GM19240 (cell line): ENCODE measurements around the gene LRRC9.
"Not testable (repeated sequence)": the region's sequence is repeated elsewhere in the genome, so short reads cannot be mapped to it uniquely, and the experiment has no call there.

Experiments used
- DNase-seq: peaks from one replicate; pipeline ENCODE4 v3.0.0; 2011; ENCODE audit warnings: low spot score; ENCODE audit not compliant: insufficient read length

The LRRC9 gene

DNA sequence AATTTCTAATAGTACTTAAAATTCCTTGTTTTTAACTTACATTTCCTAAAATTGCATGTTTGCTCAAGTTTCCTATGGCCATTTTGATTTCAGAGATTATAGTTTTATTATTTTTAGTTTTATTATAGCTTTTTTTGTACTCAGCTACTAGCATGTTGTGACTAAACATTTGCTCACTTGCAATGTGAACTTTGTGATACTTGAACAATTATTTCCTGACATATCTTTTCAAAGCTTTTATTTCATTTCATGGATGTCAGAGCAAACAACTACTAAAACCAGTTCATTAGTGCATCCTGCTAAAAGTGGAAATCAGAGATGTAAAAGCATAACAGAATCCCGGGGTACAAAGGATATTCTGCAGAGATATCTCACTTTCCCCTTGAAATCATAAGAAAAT is 138.1 kb downstream of the LRRC9 start:
- no peak for DNase-seq

DNA sequence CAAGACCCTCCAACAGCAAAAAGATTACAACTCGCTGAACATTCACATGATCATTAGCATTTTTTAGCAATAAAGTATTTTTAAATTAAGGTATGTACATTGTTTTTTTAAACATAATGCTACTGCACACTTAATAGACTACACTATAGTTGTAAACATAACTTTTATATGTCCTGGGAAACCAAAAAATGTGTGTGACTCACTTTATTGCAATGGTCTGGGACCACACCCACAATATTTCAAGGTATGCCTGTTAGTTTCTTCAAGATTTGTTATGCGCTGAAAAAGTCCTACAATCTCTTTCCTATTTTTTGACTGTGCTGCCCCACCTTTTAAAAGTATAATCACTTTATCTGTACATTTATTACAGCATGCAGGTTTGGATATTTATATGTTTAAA is 141.4 kb downstream of the LRRC9 start:
- DNase-seq, result no peak

DNA sequence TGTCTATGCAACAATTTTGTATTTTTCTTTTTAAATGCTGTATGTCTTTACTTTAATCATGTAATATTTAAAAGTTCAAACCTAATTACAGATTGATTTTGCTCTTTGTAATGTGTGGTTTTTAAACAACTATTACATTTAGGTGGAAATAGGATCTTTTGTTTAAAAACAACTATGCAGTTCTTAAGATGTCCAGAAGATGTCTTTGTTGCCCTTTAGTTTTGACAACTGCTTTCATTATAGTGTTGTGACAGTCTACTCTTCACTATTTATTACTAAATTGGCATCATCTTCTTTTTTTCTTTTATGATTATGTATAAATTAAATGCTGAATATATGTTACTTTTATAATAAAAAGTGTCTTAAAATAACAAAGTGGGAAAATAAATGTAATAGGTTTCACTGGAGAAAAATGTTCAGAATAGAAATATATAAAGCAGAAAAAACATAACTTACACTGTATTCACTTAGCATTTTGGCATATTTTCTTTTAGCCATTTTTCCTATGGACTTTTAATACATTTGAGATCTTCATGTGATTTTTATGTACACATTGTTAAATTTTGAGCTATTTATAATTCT is 144.6 kb downstream of the LRRC9 start:
- no peak for DNase-seq

DNA sequence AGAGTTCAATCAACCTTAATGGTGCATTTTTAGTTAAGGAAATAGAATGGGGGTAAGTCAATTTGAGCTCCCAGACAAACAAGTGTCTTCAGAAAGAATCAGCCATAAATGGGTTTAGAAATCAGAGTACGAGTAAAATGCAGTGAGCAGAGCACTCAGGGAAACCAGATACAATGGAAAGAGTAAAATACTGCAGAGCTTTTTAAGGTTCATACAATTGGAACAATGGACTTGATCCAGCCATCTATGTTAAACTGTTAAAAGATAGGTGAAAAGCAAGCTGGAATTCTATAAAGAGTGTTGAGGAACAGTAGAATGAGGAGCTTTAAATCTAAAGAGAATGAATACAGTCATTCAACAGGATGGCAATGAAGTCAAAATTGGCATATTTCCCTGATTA is 147.9 kb downstream of the LRRC9 start:
- DNase-seq, result no peak

DNA sequence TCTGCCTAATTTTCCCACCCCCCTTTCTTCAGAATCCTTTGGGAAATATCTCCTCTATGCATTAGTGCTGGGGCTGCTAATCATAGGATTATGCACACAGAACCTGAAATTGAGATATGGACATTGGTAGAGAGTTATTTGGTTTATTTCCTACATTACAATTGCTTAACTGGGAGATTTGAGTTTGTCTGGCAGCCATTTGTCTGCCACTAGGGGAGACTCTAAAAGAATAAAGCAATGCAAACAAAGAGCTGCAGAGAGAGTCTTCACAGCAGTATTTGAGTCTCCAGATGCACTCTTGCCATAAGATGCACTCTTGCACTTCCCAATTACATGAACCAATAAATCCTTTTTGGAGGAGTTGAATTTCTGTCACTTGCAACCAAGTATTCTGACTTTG is 159.8 kb downstream of the LRRC9 start:
- no peak for DNase-seq

DNA sequence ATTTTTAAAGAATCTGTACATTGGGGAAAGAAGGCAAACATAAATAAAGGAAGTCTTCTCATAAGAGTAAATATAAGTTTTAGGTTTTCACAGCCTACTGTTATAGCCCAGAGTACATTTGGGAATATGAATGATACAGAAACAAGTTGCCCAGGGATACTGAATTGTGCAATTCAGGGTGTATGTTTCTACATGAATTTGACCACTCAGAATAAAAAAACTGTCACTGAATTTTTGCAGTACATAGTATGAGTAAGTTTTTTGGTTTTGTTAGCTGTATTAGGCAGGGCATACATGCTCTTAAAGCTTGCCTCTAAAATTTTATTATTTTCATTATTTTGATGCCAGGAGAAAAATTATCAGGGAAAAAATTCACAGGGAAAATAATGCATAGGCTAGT is 165.1 kb downstream of the LRRC9 start:
- DNase-seq, result no peak

DNA sequence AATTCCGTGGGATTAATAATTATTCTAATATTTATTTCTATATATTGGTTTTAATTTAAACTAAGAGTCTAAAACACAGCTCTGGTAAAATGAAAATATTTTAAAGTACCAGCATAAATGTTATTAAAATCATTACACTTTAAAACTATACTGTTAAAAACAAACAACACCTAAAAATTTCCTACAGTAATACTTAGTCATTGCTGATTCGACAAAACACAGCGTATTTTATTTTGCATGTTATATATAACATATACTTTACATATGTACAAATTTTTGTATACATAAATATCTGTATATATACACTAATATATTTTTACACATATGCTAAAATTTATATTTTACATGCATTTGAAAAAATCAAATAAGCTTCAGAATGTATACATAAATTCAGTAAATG is 165.7 kb downstream of the LRRC9 start:
- no peak for DNase-seq

DNA sequence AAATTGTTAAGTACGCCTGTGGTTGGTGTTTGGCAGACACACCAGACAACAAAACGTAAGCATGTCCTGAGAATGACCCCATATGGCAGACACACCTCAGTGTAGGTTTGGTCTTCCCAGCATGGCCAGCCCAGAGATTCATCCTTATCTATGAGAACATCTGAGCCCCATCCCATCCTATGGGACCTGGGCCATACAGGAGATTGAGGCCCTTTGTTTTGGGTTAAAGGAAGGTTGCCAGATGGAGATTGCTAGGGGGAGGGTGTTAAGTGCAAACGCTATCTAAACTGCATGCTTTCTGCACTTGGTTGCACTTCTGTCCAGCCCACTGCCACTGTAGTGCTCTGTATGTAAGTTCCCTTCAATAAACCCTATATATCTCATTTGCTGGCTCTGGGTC is 167.7 kb downstream of the LRRC9 start:
- no peak for DNase-seq

DNA sequence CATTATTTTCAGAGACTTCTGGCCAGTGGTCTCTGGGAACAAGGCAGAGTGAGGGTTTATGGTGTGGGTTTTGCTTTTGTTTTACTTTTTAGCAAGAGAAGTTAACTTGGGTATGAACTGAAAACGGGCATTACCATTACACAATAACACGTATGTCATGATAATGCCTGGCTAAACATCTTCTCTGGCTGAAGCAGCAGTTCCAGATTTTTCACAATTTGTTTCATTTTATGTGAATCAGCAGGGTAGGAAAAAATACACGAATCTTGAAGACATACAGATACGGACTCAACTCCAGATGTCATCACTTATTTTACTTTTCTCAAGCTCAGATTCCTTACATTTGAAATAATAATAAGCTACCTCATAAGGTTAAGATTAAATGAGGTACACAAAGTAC is 169.3 kb downstream of the LRRC9 start:
- no peak for DNase-seq

DNA sequence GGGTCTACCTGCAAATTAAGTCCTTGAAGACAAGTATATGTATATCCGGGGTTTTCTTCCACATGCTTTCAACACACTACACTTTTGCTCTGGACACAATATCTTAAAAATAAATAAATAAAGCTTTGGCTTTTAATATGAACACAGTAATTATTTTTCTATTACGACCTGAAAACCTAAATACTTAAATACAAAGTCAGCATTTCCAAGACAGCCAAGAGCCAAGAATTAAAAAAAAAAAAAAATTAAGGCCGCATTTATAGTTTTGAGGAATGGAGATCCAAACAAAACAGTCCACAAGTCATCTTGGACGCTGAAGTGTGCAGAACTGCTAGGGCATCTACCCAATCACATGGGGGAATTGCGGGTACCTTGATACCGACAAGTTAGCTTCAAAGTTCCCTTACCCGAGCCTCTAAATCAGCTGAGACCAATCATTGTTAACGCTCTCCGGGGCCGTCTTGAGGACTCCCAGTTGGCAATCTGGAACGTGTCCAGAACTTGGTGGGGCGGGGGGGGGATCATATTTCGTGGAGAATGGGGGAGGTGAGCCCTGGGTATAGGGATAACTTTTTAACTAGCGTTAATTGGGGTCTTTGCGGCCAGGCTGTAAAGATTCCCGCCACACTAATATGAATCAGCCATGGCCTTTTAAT is 171.0 kb downstream of the LRRC9 start:
- DNase-seq, result no peak

DNA sequence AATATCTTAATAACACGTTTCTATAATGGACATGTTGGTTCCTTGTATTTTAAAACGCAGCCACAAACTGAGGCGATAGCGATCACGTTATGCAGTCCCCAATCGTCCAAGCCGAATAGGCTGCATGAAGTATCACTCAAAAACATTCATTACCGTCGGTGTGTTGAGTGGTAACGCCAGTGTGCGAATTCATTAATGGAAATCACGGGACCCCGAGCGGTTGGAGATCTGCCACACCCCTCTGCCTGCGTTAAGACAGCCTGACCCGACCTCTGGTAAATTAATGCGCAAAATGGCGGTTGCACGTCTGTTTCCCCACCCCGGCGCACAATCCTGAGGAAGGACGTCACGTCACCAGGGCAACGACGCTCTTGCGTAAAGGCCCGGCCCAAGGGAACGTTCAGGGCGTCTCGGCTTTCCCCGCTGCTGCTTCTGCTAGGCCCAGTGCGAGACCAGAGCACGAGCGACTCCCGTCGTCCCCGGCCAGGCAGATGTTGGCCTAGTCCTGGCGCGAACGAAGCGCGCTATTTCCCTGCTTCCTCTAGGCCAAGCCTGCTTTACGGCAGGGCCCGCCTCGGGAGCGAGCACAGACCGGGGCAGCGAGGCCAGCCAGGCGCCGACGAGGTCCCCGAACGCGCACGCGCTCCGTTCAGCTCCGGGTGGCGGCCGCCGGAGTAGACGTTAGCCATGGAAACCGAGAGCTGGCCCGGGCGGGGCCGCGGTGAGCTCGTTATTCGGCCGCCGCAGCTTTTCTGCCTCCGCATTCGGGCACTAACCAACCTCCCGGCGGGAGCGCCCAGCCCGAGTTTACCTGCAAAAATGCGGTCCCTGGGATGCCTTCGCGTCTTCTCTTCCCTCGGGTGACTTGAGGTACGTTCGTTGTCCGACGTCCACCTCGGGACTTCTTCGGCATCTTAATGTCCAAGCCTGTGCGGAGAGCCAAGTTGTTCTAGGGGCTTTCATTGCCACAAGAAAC is 171.9 kb downstream of the LRRC9 start, which contains the start of gene PCNX4:
Gene PCNX4 (plus strand): TSS at position 374 of the 976 bp plus-strand sequence. CDS start 15,716 bp downstream, outside the sequence.
- DNase-seq, result peak; percentile 46

DNA sequence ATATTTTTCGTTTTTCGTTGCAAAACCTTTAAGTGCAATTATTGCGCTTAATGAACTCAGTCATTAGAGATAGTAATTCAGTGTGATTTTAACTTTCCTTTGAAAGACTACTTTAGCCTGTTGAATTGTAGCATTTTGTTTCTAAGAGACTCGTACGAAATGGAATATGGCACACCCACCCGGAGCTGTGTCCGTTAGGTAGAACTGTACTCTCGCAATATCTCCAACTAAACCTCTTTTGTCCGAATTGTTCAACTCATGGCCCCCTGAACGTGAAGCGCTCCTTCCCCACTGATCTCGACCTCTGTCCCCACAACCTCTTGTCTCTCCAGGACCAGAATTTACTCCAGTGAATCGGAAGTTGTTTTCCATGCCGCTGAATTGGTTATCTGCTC is 172.6 kb downstream of the LRRC9 start:
- DNase-seq, result no peak

DNA sequence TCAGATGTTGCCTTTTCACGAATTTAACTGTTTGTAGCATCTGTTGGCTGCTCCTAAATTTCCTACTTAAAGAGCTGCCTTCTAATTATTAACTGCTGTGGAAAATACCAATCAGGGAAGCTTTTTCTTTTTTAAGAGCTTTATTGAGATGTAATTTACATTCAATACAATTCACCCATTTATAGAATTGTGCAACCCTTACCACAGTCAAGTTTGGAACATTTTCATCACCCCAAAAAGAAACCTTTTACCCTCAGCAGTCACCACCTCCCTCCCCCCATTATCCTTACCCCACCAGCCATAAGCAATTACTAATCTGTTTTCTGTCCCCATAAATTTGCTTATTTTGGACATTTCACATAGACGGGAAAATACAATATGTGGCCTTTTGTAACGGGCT is 173.1 kb downstream of the LRRC9 start:
- DNase-seq, result no peak

DNA sequence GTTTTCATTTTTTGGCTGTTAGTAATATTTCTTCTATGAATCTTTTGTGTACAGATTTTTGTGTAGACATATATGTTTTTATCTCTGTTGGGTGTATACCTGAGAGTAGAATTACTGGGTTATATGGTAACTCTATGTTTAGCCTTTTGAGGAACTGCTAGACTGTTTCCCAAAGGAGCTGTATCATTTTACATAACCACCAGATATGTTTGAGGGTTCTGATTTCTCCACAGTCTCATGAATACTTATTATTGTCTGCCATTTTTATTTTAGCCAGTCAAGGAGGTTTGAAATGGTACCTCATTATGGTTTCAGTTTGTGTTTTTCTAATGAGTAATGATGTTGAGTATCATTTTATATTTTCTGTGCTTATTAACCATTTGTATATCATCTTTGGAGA is 173.7 kb downstream of the LRRC9 start:
- no peak for DNase-seq

DNA sequence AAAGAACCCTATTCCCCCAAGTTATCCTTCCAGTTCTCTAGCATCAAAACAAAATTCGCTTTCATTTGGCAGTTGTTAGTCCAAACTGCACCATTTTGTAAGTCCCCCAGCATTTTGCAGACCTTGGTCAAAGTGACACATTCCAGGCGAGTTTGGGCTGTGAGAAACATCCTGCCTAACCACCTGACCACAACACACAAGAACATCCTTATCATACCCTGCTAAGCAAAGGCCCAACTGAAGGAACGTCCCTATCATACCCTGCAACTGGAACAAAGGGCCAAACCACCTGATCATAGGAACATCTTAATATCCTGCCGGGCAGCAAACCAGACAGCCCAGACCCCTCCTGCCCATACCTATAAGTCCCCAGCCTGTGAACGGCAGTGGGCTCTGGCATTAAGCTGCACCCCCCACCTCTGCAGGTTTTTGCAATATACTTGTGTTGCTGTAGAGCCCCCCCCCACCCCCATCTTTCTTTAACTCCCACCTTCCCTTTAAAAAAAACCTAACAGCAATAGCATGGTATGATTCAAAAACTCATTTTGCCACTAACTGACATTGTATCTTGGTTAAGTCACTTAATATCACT is 174.5 kb downstream of the LRRC9 start:
- DNase-seq, result no peak

DNA sequence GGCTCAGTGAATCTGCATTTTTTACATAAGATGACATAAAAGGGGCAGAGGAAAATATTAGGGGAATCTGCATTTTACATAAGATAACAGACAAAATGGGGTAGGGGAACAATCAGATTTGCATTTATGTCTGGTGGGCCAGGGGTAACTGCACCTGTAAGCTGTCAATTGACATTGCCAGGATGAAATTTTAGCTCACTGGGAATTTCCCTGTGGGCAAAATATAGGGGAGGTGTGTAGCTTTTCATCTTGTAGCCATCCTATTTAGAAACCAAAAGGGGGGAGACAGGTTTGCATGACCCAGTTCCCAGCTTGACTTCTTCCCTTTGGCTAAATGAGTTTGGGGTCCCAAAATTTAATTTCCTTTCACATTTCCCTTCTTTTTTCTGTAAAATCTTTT is 175.3 kb downstream of the LRRC9 start:
- no peak for DNase-seq

DNA sequence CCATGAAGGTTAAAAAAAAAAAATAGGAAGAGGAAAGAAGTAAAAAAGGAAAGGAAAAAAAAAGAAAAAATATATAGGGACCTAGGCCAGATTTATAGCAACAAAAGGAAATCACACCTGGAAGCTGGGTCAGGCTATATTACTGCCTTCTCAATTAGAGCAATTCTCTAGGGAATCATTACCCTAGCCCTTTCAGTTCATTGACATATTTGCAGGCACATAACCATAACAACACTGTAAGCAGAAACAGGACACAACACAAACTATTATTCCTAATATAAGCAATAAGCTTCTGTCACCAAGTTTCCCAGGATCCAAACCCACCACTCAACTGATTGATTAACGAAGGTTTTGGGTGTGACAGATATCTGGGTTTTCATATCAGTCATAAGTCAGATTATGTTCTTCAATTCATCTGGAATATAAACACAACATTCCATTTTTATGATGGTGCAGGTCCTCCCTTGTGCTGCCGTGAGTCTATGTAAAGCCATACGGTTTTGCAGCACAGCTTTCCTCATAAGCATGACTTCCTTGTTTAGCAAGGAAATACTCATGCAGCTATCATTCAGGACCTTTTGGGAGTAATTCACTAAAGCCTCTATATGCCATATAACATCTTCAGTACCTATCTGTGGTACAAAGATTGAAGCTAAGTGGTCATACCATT is 176.0 kb downstream of the LRRC9 start:
- no peak for DNase-seq

DNA sequence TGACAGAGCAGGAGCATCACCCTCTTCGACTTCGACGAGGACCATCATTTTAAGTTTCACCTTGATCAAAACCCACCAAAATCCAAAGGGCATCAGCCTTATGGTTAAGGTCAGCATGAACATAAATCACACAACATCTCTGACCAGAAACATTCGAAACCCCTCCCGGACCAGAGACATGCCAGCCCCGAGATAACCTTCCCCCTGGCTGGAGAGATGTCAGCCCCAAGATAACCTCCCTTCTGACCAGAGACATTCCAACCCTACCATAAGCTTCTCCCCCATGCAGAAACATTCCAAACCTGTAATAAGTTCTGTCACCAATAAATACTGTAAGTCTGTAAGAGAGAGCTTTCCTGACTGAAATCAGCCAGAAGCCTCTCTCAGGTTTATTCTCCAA is 178.0 kb downstream of the LRRC9 start:
- no peak for DNase-seq

DNA sequence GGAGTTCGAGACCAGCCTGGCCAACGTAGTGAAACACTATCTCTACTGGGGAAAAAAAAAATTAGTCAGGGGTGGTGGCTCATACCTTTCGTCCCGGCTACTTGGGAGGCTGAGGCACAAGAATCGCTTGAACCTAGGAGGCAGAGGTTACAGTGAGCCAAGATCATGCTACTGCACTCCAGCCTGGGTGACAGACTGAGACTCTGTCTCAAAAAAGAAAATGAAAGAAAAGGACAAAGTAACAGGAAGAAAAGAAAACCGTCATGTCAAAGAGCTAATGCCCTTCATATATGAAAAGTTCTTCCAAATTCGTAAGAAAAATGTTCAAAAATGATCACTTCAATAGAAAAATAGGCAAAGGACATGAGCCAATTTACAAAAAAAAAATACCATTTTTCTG is 179.9 kb downstream of the LRRC9 start:
- not testable (repeated sequence) for DNase-seq

DNA sequence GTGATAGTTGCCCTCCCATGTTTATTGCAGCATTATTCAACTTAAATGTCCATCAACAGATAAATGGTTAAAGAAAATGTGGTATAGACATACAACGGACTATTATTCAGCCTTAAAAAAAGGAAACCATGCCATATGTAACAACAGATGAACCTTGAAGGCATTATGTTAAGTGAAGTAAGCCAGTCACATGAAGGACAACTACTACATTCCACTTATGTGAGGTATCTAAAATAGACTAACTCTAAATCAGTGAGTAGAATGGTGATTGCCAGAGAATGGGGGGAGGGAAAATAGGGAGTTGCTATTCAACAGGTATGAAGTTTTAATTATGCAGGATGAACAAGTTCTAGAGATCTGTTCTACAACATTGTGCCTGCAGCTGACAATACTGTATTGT is 181.8 kb downstream of the LRRC9 start:
- no peak for DNase-seq

DNA sequence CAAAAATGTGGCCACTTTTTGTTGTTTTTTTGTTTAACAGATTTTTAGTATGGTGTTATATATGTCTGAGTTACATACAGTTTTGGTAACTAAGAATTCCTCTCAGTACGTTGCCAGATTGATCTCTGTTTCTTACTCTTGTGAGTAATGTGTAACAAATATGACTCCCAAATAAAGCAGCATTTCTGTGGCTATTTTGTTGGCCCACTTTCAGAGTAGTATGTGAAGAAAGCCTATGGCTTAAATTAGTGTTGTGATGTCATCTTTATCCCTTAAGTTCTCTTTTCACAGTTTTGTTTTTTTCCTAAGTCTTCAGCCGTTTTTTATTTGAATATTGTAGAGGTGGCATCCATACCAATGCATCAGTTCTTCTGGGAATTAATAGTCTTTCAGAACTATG is 182.4 kb downstream of the LRRC9 start:
- DNase-seq, result no peak
